NOMO-1 treated with DMSO at 0.1 percent for 48 hours (cell line): ENCODE measurements around the gene SUB1.
"Not testable (repeated sequence)": the region's sequence is repeated elsewhere in the genome, so short reads cannot be mapped to it uniquely, and the experiment has no call there.

ENCODE experiments used
- DNase-seq: peaks from one replicate; lab custom pipeline; 2025; ENCODE audit not compliant: unreplicated experiment; lab: John Stamatoyannopoulos, UW

SUB1 gene

DNA sequence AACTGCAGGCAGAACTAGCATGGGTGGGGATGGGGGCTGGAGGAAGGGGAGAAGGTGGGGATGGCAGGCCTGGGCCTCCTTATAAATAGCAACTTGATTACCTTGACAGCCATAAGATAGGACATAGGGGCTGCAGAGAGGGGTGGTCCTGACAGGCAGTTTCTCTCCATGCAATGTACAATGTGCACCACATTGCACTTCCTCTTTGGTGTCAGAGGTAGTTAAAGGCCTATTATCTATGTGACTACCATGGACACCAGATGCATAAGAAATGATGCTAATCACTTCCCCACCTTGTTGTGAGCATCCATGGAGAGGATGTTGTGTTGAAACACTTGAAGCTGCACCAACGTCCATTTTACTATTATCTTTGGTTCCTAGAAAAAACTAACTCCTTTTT lies 20.2 kb upstream of the SUB1 start:
- peak; percentile 92 for DNase-seq

DNA sequence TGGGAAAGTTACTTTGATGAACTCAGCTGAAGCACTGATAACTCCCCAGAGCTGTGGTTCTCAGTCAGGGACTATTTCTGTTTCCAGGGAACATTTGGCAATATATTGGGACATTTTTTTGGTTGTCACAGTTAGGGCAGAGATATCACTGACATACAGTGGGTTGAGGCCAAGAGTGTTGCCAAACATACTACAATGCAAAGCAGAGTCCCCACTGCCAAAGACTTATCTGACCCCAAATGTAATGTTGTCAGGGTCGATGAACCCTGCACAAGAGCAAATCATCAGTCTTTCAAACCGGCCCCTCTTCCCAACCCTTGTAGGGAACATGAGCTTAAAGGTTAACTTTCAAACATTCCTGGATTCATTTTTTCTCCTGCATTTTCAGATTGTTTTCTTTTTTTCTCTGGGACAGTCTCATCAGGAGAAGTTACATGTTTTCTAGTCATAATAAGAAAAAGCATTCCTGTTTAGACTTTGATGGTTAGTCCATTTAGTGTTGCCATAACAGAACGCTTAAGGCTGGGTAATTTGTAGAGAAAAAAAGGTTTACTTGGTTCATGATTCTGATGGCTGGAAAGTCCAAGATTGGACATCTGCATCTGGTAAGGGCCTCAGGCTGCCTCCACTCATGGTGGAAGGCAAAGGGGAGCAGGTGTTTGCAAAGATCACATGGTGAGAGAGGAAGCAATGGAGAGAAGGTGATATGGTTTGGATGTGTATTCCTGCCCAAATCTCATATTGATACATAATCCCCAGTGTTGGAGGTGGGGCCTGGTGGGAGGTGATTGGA lies 18.8 kb upstream of the SUB1 start:
- no peak for DNase-seq

DNA sequence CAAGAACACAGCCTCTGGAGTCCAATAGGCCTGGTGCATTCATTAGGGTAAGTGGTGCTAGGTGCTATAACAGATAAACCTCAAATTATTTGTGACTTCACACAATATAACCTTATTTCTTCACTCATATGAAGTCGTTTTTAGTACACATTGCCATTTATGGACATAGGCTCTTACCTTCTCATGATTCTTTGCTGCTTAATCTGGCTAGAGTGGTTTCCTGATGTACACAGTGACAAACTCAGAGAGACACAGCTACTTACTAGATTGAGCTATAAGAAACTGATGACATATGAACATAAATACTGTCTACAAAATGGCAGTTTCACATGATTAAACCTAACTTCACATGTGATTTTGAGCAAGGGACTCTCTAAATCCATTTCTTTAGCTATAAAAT lies 14.2 kb upstream of the SUB1 start:
- no peak for DNase-seq

DNA sequence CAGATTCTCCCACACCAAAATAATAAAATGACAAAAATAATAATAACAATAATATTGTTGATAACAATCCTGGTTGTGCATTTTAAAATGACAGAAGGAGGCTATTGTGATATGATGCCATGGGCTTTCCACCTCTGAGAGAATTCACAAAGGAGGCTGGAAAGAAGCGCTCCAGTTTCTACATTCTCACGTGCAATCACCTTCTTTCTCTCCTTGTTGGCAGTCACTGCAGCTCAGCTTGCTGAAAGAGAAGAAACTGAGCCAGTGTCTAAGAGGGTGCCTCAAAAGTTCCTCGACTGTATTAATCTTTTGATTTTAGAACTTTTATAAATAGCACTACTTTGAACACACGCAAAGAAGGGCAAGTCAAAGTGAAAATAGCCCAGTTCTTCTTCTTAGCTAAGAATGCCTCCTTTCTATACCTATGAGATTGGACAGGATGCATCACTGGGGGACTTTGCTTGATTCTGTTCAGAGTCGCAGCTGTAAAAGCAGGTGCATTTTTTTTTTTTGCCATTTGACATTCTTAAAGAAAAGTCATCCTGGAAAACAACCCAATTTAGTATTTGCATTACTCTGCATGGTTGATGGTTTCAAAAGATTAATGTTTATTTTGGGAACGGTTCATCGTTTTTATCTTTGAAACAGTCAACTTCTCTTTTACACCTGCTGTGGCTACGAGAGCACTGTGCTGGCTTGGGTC lies 12.4 kb upstream of the SUB1 start:
- no peak for DNase-seq

DNA sequence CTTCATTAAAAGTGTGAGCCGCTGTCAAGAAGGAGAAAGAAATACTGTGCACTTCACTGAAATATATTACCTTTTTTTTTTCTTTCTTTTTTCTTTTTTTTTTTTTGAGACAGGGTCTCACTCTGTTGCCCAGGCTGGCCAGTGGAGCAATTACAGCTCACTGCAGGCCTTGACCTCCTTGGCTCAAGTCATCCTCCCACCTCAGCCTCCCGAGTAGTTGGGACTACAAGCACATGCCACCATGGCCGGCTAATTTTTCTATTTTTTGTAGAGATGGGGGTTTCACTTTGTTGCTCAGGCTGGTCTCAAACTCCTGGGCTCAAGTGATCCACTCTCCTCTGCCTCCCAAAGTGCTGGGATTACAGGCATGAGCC lies 11.9 kb upstream of the SUB1 start:
- DNase-seq: not testable (repeated sequence)

DNA sequence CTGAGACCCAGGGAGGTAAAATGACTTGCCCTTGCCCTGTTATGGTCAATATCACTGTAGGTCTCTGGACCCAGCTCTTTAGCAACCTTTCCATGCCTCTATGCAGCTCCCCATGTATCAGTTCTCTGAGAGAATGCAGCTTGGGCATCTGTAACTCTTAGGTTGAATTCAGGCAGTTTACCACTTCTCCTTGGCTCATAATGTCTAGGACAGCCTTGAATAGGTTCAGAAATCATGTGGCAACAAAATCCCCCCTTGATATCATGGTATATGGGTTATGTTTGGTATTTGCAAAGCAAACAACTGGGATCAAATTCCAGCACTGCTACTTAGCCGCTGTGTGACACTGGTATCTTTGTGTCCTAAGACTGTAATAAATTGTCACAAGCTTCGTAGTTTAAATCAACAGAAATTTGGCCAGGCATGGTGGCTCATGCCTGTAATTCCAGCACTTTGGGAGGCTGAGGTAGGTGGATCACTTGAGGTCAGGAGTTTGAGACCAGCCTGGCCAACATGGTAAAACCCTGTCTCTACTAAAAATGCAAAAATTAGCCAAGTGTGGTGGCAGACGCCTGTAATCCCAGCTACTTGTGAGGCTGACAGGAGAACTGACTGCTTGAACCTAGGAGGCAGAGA lies 10.7 kb upstream of the SUB1 start:
- DNase-seq: no peak

DNA sequence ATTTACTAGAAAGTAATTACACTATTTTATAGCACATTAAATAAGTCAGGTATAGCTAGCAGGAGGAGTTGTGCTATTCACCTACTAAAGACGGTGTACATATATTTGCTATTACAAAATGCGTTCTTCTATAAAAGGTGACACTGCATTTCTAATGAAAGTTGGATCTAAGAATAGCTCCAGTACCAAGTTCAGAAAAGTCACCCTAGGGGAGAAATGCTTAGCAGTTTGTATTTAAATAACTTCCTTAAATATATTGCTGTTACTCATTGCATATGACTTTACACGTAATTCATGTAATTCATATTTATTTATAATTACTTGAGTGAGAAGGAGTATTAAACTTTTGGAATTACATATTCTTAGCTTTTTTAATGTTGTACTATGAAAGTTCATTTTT lies 7.0 kb upstream of the SUB1 start:
- peak; percentile 88 for DNase-seq

DNA sequence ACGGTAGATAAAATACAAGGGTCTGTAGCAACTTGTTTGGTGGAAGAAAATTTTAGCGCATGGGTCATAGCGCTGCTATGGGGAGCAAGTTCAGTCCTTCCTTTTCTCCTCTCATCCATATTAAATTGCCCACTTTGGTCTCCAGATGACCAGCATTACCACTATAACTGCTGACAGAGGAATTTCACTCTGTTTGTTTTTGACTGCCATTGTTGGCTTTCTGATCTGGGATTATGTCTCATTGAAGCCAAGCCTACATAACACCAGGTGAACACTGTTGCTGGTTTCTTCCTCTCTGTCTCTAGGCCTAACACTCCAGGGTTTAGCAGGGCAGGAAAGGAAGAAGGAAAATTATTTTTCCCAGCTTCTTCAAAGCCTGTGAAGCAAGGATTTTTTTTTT lies 6.6 kb upstream of the SUB1 start:
- no peak for DNase-seq

DNA sequence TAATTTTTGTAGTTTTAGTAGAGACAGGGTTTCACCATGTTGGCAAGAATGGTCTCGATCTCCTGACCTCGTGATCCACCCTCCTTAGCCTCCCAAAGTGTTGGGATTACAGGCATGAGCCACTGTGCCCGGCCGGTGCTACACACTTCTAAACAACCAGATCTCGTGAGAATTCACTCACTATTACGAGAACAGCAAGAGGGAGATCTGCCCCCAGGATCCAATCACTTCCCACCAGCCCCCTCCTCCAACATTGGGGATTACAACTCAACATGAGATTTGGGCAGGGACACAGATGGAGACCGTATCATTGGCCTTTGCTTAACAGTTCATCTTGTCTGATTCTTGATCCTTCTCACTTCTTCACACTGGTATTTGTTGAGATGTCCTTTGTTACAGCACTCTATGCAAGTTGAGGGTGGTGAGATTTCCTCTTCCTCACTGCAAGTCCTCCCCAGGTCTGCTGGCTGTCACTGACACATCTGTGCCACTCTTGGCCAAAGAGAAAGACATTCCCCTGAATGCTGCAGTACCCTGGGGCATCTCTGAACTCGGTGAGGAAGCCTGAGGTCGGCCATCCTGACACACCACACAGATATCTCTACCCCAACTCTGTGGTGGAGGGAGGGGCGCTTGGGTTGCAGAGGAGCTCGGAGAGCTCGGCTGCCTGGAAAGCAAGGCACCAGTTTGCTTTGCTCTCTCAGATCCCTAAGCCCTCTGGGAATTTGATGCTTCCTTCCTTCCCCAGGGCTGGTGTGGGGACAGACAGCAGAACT lies 4.2 kb upstream of the SUB1 start:
- no peak for DNase-seq

DNA sequence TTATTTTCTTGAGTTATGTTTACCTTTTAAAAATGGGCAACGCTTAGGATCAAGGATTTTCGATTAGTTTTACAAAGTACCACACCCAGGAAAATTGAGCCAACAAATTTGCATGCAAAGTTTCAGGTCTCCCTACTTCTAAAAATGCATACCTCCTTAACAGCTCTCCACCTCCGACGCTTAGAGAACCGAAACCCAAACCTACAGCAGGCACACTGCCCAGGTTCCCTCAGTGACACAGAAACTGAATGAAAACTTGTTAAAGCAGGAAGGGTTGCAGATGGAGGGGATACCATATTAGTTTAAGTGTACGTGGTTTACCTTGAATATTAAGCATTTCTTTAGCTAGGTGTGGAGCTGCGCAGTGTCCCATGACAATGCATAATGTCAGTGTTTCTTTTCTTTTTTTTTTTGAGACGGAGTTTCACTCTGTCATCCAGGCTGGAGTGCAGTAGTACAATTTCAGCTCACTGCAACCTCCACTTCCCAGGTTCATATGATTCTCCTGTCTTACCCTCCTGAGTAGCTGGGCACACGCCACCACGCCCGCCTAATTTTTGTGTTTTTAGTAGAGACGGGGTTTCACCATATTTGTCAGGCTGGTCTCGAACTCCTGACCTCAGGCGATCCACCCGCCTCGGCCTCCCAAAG lies 1.6 kb upstream of the SUB1 start:
- DNase-seq: peak; percentile 95

DNA sequence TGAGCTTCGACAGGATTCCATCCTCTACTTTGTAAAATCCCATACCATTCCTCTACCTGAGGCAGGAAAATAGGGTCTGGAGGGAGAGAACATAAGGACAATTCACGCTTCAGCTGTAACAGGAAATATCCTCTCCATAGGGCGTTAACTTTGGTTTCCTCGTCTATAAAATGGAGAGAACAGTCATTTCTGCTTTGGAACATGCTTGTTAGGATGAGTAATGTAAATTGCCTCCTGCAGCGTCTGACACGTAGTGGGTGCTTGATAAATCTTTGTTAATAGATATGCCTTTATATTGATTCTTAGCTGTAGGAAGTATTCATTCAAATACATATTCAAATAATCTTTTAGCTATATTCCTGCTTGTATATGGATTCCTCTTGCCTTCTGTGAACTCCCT lies 711 bp upstream of the SUB1 start:
- DNase-seq: peak; percentile 20

DNA sequence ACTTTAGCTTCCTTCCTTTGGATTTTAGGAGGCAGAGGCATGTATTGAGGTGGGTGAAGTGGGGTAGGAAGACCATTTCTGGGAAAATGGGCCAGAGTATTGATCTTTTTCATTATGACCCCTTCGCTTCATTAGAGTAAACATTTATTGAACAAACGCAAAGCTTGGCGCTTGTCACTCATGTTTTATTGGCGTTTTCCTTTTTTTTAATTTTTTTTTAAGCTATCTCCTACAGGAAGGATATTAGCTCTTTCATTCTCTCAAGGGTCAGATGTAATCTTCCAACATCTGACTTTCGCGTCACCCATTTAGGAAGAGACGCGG lies 273 bp upstream of the SUB1 start:
- no peak for DNase-seq

DNA sequence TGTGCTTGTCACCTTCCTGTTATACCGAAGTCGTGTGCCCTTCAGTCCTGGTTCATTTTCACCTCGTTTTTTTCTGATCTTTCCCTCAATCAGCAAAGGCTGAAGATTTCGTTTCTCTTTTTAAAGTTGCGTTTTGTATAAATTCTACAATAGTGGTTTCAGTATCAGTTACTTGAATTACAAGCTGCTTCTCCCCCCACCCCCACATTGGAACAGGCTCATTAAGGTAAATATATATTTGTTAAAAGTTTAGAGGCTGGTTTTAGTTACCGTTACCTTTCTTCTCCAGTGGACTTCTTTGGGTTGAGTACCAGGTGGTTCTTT lies 881 bp downstream of the SUB1 start:
- no peak for DNase-seq

DNA sequence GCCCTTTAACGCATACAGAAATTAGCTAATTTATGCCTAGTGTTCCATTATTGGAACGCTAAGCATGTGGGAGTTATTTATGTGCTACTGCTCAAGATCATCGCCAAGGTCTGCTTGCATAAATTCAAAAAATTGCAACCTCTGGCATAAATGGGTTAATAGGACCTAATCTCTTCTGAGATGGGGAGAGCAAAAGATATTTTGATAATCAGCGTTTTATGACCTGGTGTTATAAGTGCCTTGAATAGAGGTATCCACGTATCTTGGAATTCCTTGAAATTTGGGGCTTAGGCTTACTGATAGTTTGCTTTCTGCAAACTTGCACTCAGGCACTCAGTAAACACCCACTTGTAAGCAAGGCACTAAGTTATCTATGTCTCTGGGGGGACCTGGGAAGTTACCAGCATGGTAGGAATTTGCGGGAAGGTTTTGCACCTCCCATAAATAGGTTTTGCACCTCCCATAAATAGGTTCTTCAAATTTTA lies 1.8 kb downstream of the SUB1 start:
- DNase-seq: no peak

DNA sequence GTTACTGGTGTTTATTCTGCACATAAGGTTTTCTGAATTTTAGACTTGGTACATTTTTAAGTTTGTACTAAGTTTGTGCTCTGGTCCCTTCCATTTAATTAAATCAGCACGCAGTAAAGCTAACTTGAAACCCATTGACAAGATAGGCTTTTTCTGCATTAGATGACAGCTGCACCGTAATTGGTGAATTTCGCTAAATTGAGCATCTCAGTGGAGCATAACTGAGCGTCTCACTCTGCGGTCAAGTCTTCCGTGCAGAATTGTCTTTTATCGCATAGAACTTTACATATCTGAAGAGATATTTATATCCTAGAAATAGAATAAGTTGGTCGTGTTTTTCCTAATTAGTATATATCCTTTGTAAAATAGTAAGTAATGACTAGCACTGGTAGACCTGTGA lies 4.1 kb downstream of the SUB1 start:
- DNase-seq: no peak

DNA sequence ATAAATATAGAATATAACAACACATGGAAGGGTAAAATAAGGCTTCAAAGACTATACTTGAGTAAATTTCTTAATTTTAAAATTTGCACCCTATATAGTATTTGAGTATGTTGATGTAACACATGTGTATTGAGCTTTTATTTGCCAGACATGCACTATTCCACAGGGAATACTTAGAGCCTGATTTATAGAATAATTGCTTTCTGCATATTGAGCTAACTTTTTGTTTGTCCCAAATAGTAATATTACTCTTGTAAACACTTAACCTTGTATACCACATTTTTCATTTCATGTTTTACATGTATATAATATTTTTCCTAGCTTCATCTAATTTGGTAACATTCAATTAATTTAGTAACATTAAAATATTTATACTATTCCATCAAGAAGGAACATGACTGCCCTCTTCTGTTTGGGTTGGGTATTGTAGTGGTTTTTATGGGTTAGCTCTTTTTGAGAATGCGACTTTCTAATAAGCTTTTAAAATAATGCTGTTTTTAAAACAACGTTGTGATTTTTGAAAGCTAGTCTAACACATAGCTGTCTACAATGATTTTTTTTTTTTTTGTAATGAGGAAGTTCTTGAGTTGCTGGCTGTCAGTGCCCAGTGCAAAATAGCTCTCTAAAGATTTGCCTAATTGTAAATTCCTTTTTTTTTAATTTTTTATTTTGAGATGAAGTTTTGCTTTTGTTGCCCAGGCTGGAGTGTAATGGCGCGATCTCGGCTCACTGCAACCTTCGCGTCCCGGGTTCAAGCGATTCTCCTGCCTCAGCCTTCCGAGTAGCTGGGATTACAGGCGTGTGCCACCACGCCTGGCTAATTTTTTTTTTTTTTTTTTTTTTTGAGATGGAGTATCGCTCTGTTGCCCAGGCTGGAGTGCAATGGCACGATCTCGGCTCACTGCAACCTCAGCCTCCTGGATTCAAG lies 4.8 kb downstream of the SUB1 start:
- DNase-seq: peak; percentile 75

DNA sequence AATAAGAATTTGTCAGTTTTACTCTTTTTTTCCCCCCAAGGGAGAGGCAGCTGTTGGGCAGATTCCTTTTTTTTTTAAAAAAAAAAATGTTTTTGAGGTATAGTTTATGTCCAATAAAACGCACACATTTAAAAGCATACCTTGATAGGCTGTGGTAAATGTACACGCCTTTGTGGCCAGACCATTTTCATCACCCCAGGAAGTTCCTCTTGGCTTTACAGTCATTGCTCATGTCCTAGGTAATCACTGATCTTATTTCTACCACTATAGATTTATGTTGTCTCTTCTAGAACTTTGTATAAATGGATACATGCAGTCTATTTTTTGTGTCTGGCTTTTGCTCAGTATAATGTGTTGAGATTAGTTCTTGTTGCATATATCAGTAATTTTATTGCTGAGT lies 9.8 kb downstream of the SUB1 start:
- DNase-seq: peak; percentile 70

DNA sequence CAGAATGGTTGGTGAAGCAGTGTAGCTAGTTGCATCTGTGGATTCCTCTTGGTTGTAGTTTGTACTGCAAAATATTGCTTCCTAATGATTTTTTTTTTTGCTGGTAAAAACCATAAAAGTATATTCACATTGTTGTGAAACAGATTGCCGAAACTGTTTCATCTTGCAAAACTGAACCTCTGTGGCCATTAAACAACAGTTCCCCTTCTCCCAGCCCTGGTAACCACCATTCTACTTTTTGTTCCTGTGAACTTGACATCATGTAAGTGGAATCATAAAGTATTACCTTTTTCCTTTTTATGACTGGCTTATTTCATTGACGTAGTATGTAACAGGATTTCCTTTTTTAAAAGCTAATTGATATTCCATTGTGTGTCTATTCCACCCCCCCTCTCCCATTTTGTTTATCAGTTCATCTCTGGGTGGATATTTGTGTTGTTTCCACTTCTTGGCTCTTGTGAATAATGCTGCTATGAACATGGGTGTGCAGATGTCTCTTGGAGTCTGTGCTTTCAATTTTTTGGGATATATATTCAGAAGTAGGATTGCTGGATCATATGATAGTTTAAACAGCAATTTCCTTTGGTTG lies 11.8 kb downstream of the SUB1 start:
- DNase-seq: peak; percentile 99

DNA sequence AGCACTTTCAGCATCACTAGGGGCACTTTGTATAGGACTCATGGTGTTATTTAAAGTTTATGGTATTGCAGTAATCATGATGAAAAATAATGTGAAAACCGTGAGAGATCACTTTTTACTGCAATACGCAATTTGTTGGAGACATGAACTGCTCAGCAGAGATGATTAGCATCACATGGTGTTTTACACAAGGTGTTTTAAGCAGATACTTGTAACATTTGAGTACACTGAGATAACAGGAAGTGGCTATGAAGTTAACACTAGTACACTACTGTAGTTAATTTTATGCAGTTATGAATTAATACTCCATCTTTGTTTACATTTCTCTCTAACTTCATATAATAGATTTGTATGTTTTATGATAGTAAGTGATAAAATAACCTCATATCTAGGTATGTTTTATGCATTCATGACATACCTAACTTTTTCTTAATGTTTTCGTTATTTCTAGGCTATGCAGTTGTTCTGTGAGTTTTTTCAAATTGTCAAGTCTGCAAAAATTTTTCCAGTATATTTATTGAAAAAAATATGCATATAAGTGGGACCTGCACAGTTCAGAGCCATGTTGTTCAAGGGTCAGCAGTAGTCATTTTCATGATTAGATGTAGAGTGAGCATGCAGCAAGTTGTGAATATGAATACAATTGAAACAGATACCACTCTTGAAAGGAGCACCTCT lies 13.0 kb downstream of the SUB1 start:
- no peak for DNase-seq
